Effector CD8-positive, alpha-beta T cell (primary cell): Measurements from ENCODE around the gene SCEL.

Experiments used
- DNase-seq: peaks from one replicate; lab custom pipeline; 2025; lab: John Stamatoyannopoulos, UW

Gene SCEL

DNA sequence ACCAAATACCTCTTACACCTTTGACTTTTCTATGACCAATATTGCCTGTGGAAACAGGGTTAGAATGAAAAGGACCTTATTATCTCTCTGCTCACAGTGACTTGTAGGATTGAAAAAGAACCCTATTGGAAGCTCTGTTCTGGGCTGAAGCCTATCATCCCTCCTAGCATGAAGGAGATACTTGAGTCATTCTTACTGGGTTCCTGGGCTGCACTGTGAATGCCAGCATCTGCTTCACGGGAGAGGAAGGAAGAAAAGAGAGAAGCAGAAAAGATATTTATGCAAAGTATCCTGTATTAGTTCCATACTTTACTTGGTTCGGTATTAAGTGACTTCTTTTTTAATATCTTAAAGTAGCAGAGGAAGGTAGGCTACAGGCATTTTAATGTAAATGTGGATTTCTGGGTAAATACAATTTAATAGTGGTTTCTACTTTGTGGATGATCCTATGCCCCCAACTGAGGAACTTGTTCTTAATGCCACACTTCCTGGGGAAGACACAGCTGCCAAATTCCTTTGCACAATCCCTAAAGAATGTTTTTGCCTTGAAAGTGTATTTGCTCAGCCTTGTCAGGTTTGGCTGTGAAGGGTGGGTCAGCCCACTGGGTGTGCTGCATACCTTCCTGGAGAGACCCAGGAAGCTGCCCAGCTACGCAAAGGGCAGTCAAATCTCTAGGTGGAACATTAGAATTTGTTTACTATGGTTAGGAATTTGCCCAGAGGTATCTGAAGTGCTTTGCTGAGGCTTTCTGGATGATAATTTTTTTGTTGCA is 13.7 kb upstream of the SCEL start:
- no peak for DNase-seq

- DNase-seq = no peak
Observed at GRCh38 chr13:77522444-77522843, 13.1 kb upstream of the SCEL start.

- DNase-seq = no peak
Observed at GRCh38 chr13:77523386-77523785, 12.1 kb upstream of the SCEL start.

DNA sequence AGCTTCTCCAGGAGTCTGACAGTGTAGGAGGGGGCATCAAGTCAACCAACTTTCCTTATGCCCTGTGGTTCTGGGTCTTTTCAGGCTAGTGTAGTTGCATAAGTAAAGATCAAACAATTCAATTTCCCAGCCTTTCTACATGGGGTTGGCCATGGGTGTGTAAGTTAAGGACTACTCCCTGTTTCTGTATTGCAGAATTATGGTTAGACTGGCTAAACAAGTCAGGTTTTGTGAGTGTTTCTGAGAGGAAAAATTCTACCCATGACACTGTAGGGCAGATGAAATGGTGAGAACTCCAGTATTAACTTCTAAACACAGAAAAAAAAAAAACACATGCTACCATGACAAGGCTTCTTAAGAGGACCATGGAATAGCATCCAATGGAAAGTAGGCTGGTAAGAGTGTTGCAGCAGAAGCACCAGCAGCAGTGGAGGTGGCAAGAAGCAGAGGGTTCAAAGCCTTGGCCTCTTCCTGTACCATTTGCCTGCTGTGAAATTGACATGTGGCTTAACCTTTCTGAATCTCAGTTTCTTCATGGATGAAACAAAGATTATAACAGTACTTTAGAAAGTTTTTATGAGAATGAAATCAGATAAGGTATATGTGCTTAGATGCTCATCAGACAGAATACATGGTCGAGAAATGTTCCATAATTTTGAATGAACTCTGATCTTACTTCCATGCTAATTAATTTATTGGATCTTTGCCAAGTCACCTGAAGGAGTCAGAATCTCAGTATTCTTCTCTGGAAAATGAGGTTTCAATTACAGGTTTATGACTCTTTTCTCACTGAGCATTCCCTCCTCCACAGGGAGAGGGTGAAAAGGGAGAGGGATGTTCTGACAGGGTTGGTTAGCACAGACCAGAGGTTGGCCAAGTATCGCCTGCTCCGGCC is 11.4 kb upstream of the SCEL start:
- no peak for DNase-seq

GRCh38 chr13:77528414-77528813 is 7.1 kb upstream of the SCEL start:
- no peak for DNase-seq

GRCh38 chr13:77528834-77529500 is 6.5 kb upstream of the SCEL start:
- no peak for DNase-seq

- no peak for DNase-seq
Observed at GRCh38 chr13:77529501-77529840, 6.0 kb upstream of the SCEL start.

GRCh38 chr13:77530875-77531274 is 4.6 kb upstream of the SCEL start:
- no peak for DNase-seq

DNA sequence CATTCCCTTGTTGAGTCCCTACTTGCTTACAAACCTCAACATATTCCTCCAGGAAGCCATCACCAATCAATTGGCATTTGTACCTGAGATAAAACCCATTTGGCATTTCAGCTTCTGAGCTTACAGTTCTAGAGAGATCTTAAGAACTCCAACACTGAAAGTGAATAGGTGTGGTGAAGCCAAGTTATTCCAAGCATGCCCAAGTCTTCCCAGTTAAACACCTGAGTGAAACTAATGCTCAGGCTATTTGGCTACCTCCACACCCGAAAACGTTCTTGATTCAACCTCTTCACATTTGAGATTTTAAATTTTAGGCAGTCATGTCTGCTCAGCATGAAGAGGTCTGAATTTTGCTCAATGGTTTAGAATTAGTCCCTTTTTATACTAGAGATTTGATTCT is 2.5 kb upstream of the SCEL start:
- DNase-seq = no peak

DNA sequence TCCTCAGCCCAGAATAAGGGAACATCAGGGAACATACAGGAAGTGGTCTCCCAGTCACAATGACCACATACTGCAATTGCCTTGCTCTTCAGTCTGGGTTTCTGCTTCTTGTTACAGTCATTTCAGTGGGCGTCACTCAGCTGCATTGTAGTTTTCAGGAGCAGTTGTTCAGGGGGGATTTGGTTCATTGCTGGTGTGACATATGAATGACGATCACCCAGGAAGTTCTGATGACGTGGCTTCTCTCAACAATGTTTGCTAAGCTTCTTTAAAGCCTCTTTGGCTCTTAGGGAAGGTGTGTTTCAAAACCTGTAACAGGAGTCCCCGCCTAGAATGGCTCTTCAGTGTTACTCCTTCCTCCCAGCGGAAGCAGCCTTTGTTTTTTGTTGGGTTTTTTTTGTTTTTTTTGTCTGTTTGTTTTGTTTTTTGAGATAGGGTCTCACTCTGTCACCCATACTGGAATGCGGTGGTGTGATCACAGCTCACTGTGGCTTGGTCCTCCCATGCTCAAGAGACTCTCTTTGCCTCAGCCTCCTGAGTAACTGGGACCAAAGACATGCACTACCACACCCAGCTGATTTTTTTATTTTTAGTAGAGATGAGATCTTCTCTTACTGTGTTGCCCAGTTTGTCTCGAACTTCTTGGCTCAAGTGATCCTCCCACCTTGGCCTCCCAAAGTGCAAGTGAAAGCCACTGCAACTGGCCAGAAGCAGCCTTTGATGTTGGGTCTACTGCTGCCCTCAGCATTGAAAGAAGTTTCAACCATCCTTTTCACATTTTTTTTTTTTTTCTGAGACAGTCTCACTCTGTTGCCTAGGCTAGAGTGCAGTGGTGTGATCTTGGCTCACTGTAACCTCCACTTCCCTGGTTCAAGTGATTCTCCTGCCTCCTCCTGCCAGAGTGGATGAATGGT is 1.4 kb upstream of the SCEL start:
- no peak for DNase-seq

DNA sequence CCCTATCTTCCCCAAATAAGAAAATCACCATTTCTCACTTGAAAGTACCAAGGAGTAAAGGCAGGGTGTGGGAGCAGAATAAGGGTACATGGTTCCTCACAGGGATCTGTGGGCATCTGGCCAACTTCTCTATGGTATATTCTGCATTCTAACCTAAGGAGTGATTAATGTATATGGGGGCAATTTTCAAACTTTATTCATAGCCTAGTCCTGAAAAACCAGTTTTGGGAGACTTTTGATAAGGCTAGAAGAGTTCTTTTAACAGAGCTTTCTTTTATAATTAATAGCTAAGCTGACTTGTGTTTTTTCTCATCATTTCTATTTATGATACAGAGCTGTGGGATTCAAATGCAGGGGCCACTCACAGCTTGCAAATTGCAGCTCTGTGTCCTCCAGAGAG is 852 bp downstream of the SCEL start:
- no peak for DNase-seq

- no peak for DNase-seq
Observed at GRCh38 chr13:77537289-77537919, 1.9 kb downstream of the SCEL start.

GRCh38 chr13:77543711-77544110 is 8.2 kb downstream of the SCEL start:
- DNase-seq = no peak

DNA sequence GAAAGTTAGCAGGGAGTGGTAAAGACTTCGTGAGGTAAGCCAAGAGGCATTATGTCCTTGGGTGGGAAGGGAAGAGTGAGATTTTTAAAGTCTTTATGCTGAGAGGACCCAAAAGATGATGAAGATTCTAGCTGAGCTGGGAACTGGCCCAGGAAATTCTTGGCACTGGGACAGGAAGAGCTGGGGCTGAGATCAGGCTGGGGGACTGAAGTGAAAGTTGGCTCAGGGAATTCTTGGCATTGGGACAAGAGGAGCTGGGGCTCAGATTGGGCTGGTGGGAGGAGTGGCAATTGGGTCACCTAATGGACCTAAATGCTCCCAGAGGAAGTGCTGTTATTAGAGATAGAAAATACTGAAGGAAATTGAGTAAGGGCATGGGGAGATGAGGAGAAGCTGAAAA is 8.8 kb downstream of the SCEL start:
- DNase-seq = no peak

- DNase-seq = no peak
Observed at GRCh38 chr13:77544758-77545338, 9.3 kb downstream of the SCEL start.

DNA sequence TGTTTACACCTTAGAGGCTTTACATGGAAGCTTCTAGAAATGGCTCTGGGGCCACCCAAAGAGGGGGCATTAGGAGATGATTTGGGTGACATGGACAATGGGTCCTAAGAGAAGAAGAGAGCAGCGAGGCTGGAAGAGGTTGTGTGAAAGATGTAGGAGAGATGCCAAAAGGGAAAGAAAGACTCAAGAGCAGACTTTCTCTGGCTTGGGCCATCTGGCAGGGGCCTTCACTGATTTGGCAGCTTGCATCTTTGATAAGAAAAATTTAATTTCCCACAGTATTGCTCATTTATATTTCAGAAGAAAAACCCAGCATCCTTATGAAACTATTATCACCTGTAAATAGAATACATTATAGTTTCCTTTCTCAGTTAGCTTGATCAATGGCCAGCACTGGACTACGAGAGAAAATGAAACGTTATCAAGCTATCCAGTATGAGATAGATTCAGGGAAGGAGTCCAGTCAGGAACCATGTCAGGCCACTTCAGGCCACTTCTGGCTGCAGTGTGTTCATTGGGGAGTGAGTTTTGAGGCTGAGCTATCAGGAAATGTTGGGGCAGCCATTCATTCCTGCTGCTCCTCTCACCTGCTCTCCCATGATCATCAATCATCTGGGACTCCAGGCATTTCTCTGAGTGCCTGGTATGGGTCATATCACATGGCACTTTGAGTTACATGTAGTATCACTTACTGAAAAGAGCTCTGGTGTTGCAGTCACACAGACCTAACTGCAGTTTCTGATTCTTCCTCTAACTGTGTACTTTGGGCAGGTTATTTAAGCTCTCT is 10.3 kb downstream of the SCEL start:
- DNase-seq = no peak

DNA sequence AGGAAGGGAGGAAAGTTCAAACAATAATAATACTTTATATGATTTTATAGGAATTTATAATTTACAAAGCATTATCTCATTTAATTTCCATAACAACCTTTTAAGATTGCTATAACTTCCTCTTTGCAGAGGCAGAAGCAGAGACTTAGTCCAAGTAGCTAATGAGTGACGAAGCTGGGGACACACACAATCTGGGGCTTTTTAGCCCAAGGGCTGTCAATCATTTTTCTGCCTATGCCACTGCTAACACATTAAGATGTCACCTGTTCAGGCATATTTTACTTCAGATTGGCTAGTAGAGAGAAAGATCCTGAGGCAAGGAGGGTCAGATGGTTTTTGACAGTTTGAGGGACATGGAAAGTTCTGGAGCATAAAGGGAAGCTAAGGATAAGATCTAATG is 12.6 kb downstream of the SCEL start:
- DNase-seq = no peak

DNA sequence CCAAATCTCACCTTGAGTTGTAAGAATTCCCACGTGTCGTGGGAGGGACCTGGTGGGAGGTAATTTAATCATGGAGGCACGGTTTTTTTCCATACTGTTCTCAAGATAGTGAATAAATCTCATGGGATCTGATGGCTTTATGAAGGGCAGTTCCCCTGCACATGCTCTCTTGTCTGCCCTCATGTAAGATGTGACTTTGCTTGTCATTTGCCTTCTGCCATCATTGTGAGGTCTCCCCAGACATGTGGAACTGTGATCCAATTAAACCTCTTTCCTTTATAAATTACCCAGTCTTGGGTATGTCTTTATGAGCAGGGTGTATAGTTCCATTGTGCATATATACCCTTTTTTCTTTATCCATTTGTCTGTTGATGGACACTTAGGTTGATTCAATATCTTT is 13.1 kb downstream of the SCEL start:
- no peak for DNase-seq

- no peak for DNase-seq
Observed at GRCh38 chr13:77554069-77554468, 18.6 kb downstream of the SCEL start.

DNA sequence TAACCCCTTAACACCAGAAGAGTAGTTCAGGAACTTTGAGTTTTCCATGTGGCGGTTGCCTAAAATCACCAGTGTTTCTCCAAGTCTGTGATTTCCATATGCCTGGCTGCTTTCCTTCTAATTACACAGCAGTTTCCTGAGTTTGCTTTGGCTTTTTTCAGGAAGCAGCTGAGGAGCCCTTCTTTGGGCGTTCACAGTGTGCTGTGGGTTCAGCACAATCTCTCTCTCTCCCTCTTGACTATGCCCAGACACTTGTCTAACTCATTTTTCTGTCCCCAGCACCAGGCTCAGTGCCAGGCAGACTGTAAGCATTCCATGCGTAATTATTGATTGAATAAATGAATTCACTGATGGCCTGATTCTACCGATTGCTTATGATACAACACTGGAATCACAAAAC is 19.7 kb downstream of the SCEL start:
- DNase-seq = no peak
